Esophagus squamous epithelium (tissue), 4 donors: Measurements from ENCODE around the gene MOB3B.

Experiments
- CTCF ChIP-seq, 6 experiments: fragments of 450-650 bp in 4 of 6; fragments of 200-600 bp in 2 of 6; sonication (generic) in 2 of 6; IDR thresholded peaks; one replicate each; pipeline ENCODE4 v1.5.1; 2016 to 2019; ENCODE audit warnings: antibody characterized with exemption in 6 of 6, mild to moderate bottlenecking in 4 of 6, moderate library complexity in 4 of 6
- POLR2A ChIP-seq, 4 donors: fragments of 450-650 bp; IDR thresholded peaks; one replicate each; pipeline ENCODE4 v1.6.1; 2017; ENCODE audit warnings: antibody characterized with exemption in 4 of 4, mild to moderate bottlenecking in 4 of 4, moderate library complexity in 3 of 4

- TF ChIP-seq CTCF (IDR thresholded peaks at IDR 0.05): no peak
- TF ChIP-seq POLR2A (IDR thresholded peaks at IDR 0.05): no peak
Measured at GRCh38 chr9:27358007-27358406, 171.6 kb downstream of the MOB3B start.
